GM12892 (cell line): ENCODE measurements around the gene MRPL33.

Source experiments
- POLR2A ChIP-seq: IDR thresholded peaks from 2 replicates; pipeline ENCODE4 v1.6.1; 2011; ENCODE audit warnings: low read depth, low read length, control low read depth
- POLR2AphosphoS5 ChIP-seq: IDR thresholded peaks from 2 replicates; pipeline ENCODE4 v1.6.1; 2011; ENCODE audit warnings: low read depth, low read length, control low read depth
- TAF1 ChIP-seq: IDR thresholded peaks from 2 replicates; pipeline ENCODE4 v1.6.1; 2011; ENCODE audit warnings: low read depth, mild to moderate bottlenecking, control low read depth, low read length, borderline replicate concordance

DNA sequence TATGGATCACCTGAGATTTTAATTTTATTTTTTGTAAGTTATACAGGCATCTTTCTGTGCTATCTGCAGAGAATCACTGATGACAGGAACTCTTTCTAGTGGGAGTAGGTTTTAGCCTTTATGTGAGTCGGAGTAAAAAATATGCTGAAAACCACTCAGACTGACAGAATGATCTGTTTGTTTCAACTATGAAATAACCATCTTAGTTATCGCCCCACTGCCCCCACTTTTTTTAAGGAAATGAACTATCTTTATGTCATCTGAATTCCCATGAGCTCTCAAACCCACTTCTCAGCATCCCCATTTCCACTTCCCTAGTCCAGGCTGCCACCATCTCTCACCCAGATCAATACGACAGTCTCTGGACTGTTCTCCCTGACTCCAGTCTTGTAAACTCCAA lies 38.9 kb downstream of the MRPL33 start:
- TF ChIP-seq POLR2A (no peak), TAF1 (no peak), POLR2AphosphoS5 (no peak)
